NCI-H748 treated with DMSO at 0.1 percent for 48 hours (cell line): ENCODE measurements around the gene FBXL13.
"Not testable (repeated sequence)": the region's sequence is repeated elsewhere in the genome, so short reads cannot be mapped to it uniquely, and the experiment has no call there.

Experiments
- DNase-seq: peaks from one replicate; lab custom pipeline; 2025; lab: John Stamatoyannopoulos, UW

FBXL13 gene

DNA sequence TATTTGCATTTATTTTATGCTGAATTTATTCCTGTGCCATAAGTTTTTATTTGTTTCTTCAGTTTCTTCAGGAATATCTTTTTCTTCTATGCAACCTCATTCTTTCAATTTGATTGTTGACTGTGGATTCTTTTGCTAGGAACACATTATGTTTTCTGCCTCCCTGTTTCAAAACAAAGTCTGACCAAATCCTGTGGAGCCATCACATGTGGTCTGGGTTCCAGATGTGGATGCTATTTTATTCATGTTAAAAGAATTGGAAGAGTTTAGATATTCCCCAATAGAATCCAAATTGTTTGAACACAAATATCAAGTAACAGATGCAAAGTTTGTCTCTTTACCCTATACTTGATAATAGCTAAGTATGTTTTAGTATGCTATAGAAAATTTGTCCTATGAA, 218.6 kb downstream of the FBXL13 start:
- DNase-seq, result no peak

- no peak for DNase-seq
Measured at GRCh38 chr7:102849538-102849937, 225.1 kb downstream of the FBXL13 start.

- no peak for DNase-seq
Measured at GRCh38 chr7:102849079-102849478, 225.5 kb downstream of the FBXL13 start.

- no peak for DNase-seq
Measured at GRCh38 chr7:102845346-102845745, 229.2 kb downstream of the FBXL13 start.

DNA sequence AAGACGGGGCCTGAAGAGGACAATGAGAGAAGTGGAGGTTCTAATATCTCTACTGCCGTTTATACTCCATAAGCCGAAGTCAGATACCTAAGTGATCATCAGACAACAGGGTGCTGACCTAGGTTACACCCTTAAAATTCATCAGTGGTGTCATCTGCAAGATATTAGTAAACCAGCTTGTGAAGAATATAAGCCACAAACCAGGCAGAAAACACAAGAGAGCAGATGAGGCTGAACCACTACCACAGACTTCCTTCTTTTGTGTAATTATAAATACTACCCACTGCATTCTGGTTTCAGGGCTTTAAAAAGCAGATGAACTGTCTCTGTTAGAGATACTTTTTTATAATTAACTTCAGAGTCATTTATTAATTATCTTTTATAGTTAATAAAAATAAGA, 230.7 kb downstream of the FBXL13 start:
- DNase-seq, result no peak

DNA sequence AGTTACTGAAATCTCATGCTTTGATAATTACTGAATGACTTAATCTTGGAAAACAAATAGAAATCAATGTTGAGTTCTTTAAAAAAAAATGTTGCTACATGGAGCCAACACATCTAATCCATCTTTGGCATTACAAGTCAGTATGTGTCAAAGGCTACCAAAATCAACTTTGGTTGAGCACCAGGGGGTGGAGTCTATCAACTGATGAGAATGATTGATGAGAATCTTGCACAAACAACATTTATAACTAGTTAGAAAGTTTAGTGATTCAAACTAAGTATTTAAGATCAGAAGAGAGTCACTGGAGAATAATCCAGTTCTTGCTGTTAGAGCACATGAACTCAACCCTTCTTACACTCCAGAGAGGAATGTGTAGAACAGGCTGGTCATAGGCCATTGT, 232.3 kb downstream of the FBXL13 start:
- no peak for DNase-seq

GRCh38 chr7:102841290-102841689, 233.3 kb downstream of the FBXL13 start:
- no peak for DNase-seq

DNA sequence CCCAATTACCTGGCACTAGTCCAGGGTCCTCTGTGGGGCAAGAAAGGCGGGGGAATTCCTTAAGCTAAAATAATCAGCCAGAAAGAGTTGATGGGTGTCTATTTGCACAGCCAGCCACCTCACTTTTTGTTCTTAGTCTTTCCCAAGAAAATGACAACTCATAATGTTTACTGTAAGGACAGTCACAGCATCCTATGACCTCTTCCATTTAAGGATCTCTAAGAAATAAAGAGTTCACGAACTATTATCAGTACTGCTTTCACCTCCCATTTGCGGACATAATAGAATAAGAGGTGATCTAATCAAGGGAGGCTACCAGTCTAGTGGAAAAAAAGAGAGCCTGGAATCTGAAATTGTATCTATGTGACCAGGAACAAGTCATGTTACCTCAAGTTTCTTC, 234.2 kb downstream of the FBXL13 start:
- DNase-seq, result no peak

- DNase-seq, result not testable (repeated sequence)
Measured at GRCh38 chr7:102838572-102839101, 236.0 kb downstream of the FBXL13 start.

DNA sequence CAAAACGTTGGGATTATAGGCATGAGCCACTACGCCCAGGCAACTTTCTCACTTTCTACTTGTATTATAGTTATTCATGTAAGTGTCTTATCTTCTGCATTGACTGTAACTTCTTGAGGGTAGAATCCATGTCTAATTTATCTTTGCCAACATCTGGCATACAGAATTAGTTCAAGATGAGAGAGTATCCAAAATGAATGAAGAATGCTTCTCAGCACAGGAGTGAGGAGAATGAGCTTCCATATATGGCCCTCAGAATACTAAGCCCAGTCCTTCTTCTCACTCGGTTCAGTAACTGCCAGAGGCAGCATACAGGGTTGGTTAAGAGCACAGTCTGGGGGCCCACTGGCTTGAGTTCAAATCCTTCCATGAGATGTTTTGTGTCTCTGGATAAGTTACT, 236.8 kb downstream of the FBXL13 start:
- DNase-seq, result no peak

DNA sequence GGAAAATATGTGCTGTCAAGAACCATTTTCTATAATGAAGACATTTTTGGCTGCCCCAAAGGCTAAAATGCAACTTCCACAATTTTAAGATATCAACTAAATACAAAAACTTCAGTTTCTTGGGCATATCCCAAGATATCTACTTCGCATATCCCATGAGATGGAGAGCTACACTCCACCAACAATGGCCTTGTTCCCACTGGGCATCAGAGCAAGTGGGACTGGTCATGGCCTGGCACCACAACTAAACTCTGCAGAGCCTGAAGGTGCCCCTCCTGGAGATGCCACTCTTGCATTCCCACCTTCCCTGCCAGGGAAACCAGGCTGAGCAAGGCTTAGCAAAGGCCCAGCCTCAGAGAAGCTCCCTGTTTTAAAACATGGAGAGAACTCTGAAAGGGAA, 237.6 kb downstream of the FBXL13 start:
- DNase-seq, result no peak

- no peak for DNase-seq
Measured at GRCh38 chr7:102836191-102836919, 238.2 kb downstream of the FBXL13 start.

- no peak for DNase-seq
Measured at GRCh38 chr7:102834999-102835398, 239.6 kb downstream of the FBXL13 start.

GRCh38 chr7:102834466-102834865, 240.1 kb downstream of the FBXL13 start:
- no peak for DNase-seq

DNA sequence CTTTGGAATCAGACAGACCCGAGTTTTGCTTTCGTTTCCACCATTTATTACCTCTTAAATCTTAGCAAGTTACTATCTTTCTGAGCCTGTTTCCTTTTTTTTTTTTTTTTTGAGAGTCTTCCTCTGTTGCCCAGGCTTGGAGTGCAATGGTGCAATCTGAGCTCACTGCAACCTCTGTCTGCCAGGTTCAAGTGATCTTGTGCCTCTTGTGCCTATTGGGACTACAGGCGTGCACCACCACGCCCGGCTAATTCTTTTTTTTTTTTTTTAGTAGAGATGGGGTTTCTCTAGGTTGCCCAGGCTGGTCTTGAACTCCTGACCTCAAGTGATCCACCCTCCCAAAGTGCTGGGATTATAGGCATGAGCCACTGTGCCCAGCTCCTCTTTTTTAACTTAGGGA, 241.3 kb downstream of the FBXL13 start:
- no peak for DNase-seq

DNA sequence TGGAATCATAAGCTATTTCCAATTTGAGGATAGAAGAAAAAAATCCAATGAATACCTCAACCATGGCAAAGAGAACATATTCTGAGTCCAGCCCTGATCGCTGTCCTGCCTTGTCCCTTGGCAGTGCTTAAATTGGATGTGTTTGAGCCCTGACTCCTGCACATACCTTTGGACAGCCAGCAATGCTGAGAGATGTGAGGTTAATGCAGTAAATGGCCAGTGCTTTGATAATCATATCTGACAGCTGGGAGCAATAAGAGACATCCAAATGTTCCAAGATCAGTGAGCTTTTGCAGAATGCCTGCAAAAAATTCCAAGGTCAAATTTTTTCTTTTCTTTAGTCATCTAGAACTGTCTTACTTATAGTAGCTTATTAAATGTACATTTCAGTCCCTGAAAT, 241.9 kb downstream of the FBXL13 start:
- DNase-seq, result no peak

DNA sequence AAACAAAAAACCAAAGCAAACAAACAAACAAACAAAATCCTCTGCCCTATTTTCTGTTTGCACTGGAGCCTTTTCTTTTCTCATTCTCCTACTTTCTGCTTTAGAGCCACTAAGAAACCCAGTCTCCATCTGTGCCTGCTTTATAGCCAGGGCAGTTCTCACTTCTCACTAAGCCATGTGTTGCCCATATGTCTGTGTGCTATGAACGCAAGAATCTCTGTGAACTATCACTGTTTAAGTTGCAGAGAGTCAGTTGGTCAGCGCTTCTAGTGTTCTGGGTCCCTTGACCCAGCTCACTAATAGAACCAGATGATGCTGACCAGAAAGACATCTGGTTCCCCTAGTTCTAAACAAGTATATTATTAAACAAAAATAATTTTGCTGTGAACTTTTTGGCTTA, 244.4 kb downstream of the FBXL13 start:
- DNase-seq, result no peak

DNA sequence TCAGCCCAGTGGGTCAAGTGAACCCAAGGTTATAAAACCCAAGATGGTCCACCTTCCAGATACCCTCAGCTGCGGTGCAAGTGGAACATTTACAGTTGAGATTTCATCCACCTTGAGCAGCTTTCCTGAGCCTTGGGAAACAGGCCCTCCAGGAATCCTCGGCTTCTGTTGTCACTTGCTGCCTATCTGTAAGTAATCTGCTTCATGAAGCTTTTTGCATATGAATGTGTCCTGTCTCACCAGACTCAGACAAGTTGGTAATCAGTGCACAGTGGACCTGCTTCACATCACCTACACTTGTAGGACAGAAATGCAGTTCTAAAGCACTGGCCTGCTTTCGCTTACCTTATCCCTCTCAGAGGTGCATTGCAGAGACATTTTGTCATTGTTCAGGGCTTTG, 245.5 kb downstream of the FBXL13 start:
- no peak for DNase-seq

DNA sequence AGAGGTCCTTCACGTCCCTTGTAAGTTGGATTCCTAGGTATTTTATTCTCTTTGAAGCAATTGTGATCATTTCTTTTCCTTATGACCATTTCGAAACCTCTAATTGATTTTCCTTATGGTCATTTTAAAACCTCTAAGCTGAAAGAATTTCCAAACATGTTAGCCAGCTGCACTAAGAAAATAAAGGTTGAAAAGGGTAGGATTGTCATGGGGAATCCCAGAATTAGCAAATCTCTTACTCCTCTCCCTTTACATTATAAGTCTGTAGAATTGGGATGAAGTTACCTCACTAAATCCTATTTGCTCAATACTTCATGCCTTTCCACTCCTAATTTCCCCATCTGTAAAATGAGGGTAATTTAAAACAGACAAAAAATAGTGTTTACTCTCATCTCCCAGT, 246.3 kb downstream of the FBXL13 start:
- no peak for DNase-seq

GRCh38 chr7:102823390-102824119, 251.0 kb downstream of the FBXL13 start:
- no peak for DNase-seq

GRCh38 chr7:102821994-102822747, 252.4 kb downstream of the FBXL13 start:
- no peak for DNase-seq

GRCh38 chr7:102819151-102819550, 255.4 kb downstream of the FBXL13 start:
- no peak for DNase-seq
